NCI-H2196 (cell line): ENCODE measurements around the gene AMBRA1.

ENCODE experiments used
- DNase-seq: peaks from one replicate; lab custom pipeline; 2025; ENCODE audit not compliant: unreplicated experiment; lab: John Stamatoyannopoulos, UW

Gene AMBRA1

GRCh38 chr11:46386005-46386578 lies 207.7 kb downstream of the AMBRA1 start:
- DNase-seq = no peak

GRCh38 chr11:46385169-46386004 lies 208.4 kb downstream of the AMBRA1 start:
- no peak for DNase-seq

- no peak for DNase-seq
Observed at GRCh38 chr11:46383974-46384701, 209.7 kb downstream of the AMBRA1 start.

- no peak for DNase-seq
Observed at GRCh38 chr11:46383404-46383758, 210.4 kb downstream of the AMBRA1 start.

GRCh38 chr11:46382646-46383403 lies 211.0 kb downstream of the AMBRA1 start:
- peak; percentile 70 for DNase-seq

- DNase-seq = peak; percentile 46
Observed at GRCh38 chr11:46381819-46382645, 211.8 kb downstream of the AMBRA1 start.

- DNase-seq = peak; percentile 70
Observed at GRCh38 chr11:46381048-46381818, 212.6 kb downstream of the AMBRA1 start, which contains the start of gene MDK. MDK (plus strand) TSS chr11:46381669; CDS start chr11:46382058, 389 bp downstream.

- peak; percentile 75 for DNase-seq
Observed at GRCh38 chr11:46380340-46381047, 213.3 kb downstream of the AMBRA1 start.

- DNase-seq = peak; percentile 26
Observed at GRCh38 chr11:46379482-46380293, 214.1 kb downstream of the AMBRA1 start.

GRCh38 chr11:46378811-46379481 lies 214.9 kb downstream of the AMBRA1 start:
- no peak for DNase-seq

- no peak for DNase-seq
Observed at GRCh38 chr11:46378296-46378695, 215.5 kb downstream of the AMBRA1 start.

GRCh38 chr11:46377831-46378230 lies 216.0 kb downstream of the AMBRA1 start:
- no peak for DNase-seq

- no peak for DNase-seq
Observed at GRCh38 chr11:46377290-46377689, 216.5 kb downstream of the AMBRA1 start.

- DNase-seq = no peak
Observed at GRCh38 chr11:46376258-46377050, 217.4 kb downstream of the AMBRA1 start.

GRCh38 chr11:46375392-46376101 lies 218.3 kb downstream of the AMBRA1 start:
- no peak for DNase-seq

GRCh38 chr11:46374815-46375214 lies 219.0 kb downstream of the AMBRA1 start:
- DNase-seq = no peak
